HepG2 (cell line): ENCODE measurements around the gene VGLL3.

Experiments
- ARID3A ChIP-seq: IDR thresholded peaks from 2 replicates; pipeline ENCODE4 v1.6.1; 2012; ENCODE audit warnings: low read depth, low read length, improper control_type of control experiment
- CHD2 ChIP-seq: IDR thresholded peaks from 2 replicates; pipeline ENCODE4 v1.6.1; 2011; ENCODE audit warnings: low read depth, low read length, improper control_type of control experiment
- FOXA1 ChIP-seq, 2 experiments: fragments of 450-650 bp in 1 of 2; sonication (generic) in 1 of 2; formaldehyde crosslinking in 1 of 2; IDR thresholded peaks; 2 replicates each; pipeline versions ENCODE4 v1.4.0 to v1.6.1; 2016 to 2020; ENCODE audit warnings: missing genetic modification reagents in 1 of 2
- YY1 ChIP-seq: IDR thresholded peaks from 2 replicates; pipeline ENCODE4 v1.6.1; 2011; ENCODE audit warnings: low read length, low read depth, moderate library complexity, mild to moderate bottlenecking; ENCODE audit not compliant: insufficient read depth, insufficient replicate concordance

- TF ChIP-seq YY1 (no peak), CHD2 (no peak), FOXA1 (IDR thresholded peaks at IDR 0.05) (no peak), FOXA1 (CRISPR knock-in tag; IDR thresholded peaks at IDR 0.05) (no peak), ARID3A (no peak)
These were observed 2.7 kb downstream of the VGLL3 start for GRCh38 chr3:86988235-86988634.
